T-helper 9 cell (primary cell): ENCODE measurements around the gene ZNF365.
"Not testable (repeated sequence)": the region's sequence is repeated elsewhere in the genome, so short reads cannot be mapped to it uniquely, and the experiment has no call there.

ENCODE experiments used
- DNase-seq: peaks from one replicate; pipeline ENCODE4 v3.0.0-alpha.2; 2020

Gene ZNF365

GRCh38 chr10:62377966-62378365 is 3.8 kb downstream of the ZNF365 start:
- DNase-seq: no peak

- DNase-seq: not testable (repeated sequence)
These were observed 4.7 kb downstream of the ZNF365 start for GRCh38 chr10:62378877-62379276.

GRCh38 chr10:62379394-62379793 is 5.2 kb downstream of the ZNF365 start:
- DNase-seq: no peak

GRCh38 chr10:62380016-62380415 is 5.8 kb downstream of the ZNF365 start:
- DNase-seq: no peak

- DNase-seq: no peak
These were observed 7.4 kb downstream of the ZNF365 start for GRCh38 chr10:62381385-62382102.

- no peak for DNase-seq
These were observed 8.7 kb downstream of the ZNF365 start for GRCh38 chr10:62382831-62383230.

- peak; percentile 22 for DNase-seq
These were observed 9.9 kb downstream of the ZNF365 start for GRCh38 chr10:62384057-62384446.

- DNase-seq: no peak
These were observed 10.4 kb downstream of the ZNF365 start for GRCh38 chr10:62384447-62385081.

- DNase-seq: no peak
These were observed 12.5 kb downstream of the ZNF365 start for GRCh38 chr10:62386356-62387320.

- DNase-seq: no peak
These were observed 14.2 kb downstream of the ZNF365 start for GRCh38 chr10:62388328-62388727.

- DNase-seq: no peak
These were observed 16.5 kb downstream of the ZNF365 start for GRCh38 chr10:62390497-62391176.

- no peak for DNase-seq
These were observed 19.1 kb downstream of the ZNF365 start for GRCh38 chr10:62393237-62393636.

GRCh38 chr10:62394556-62395018 is 20.4 kb downstream of the ZNF365 start:
- no peak for DNase-seq

GRCh38 chr10:62395892-62396291 is 21.7 kb downstream of the ZNF365 start:
- no peak for DNase-seq

GRCh38 chr10:62396864-62397263 is 22.7 kb downstream of the ZNF365 start:
- DNase-seq: no peak

GRCh38 chr10:62399211-62399610 is 25.0 kb downstream of the ZNF365 start:
- DNase-seq: no peak

GRCh38 chr10:62402508-62402907 is 28.3 kb downstream of the ZNF365 start:
- DNase-seq: no peak

- not testable (repeated sequence) for DNase-seq
These were observed 36.4 kb downstream of the ZNF365 start for GRCh38 chr10:62410528-62410927.

- DNase-seq: not testable (repeated sequence)
These were observed 36.8 kb downstream of the ZNF365 start for GRCh38 chr10:62410934-62411333.

- no peak for DNase-seq
These were observed 38.9 kb downstream of the ZNF365 start for GRCh38 chr10:62413048-62413447.

- DNase-seq: no peak
These were observed 39.5 kb downstream of the ZNF365 start for GRCh38 chr10:62413652-62414051.

- DNase-seq: no peak
These were observed 40.2 kb downstream of the ZNF365 start for GRCh38 chr10:62414359-62414758.
